GM23338 (cell line): ENCODE measurements around the gene MRGPRG. TPM values are rescaled to one million over a fixed set of nuclear protein-coding genes. Genes with fewer than 3 reads are reported as not detected.

Experiments
- ATAC-seq: fragments of 200-7000 bp; cut with Tn5 transposase; 3 replicates; pipeline ENCODE4 v1.9.1; 2020
- DNase-seq: peaks from one replicate; pipeline ENCODE4 v3.0.0-alpha.2; 2015; ENCODE audit warnings: low spot score
- H2AFZ ChIP-seq: fragments of 200-600 bp; sonication (generic); 2 replicates; pipeline ENCODE4 v1.8.0; 2016; ENCODE audit warnings: antibody characterized with exemption, mild to moderate bottlenecking, moderate library complexity
- H3F3A ChIP-seq: fragments of 200-600 bp; sonication (generic); replicated peaks from 2 replicates; pipeline ENCODE4 v1.8.0; 2017; ENCODE audit warnings: antibody characterized with exemption, mixed run types, low read depth
- H3K27ac ChIP-seq: fragments of 200-600 bp; sonication (generic); 2 replicates; pipeline ENCODE4 v1.6.1; 2016; ENCODE audit warnings: low read depth
- H3K27me3 ChIP-seq: fragments of 200-600 bp; sonication (generic); 2 replicates; pipeline ENCODE4 v1.8.0; 2016; ENCODE audit warnings: mild to moderate bottlenecking, mixed run types, moderate library complexity; ENCODE audit not compliant: insufficient read depth
- H3K36me3 ChIP-seq: fragments of 200-600 bp; sonication (generic); 2 replicates; pipeline ENCODE4 v1.8.0; 2016; ENCODE audit warnings: mild to moderate bottlenecking; ENCODE audit not compliant: insufficient read depth
- H3K4me1 ChIP-seq: fragments of 200-600 bp; sonication (generic); 2 replicates; pipeline ENCODE4 v1.8.0; 2016; ENCODE audit warnings: mild to moderate bottlenecking, moderate library complexity; ENCODE audit not compliant: insufficient read depth
- H3K4me2 ChIP-seq: fragments of 200-600 bp; sonication (generic); 2 replicates; pipeline ENCODE4 v1.7.1; 2017; ENCODE audit warnings: mixed run types
- H3K4me3 ChIP-seq: fragments of 200-600 bp; sonication (generic); 2 replicates; pipeline ENCODE4 v1.6.1; 2016; ENCODE audit warnings: mixed run types
- H3K79me2 ChIP-seq: fragments of 200-600 bp; sonication (generic); replicated peaks from 2 replicates; pipeline ENCODE4 v1.8.0; 2017; ENCODE audit warnings: mild to moderate bottlenecking; ENCODE audit not compliant: insufficient read depth
- H3K9me2 ChIP-seq: fragments of 200-600 bp; sonication (generic); 2 replicates; pipeline ENCODE4 v1.8.0; 2017; ENCODE audit not compliant: insufficient read depth
- H4K20me1 ChIP-seq: fragments of 200-600 bp; sonication (generic); replicated peaks from 2 replicates; pipeline ENCODE4 v1.8.0; 2017; ENCODE audit warnings: mild to moderate bottlenecking; ENCODE audit not compliant: insufficient read depth
- H3K27ac Mint-ChIP-seq: 2 replicates; pipeline ENCODE4 v1.8.0; 2020; ENCODE audit warnings: inconsistent platforms, mild to moderate bottlenecking, moderate library complexity, mixed read lengths
- H3K27me3 Mint-ChIP-seq: 3 replicates; pipeline ENCODE4 v1.8.0; 2022; ENCODE audit warnings: low read depth, mild to moderate bottlenecking, moderate library complexity, mixed read lengths, inconsistent platforms; ENCODE audit not compliant: insufficient read depth, poor library complexity
- H3K36me3 Mint-ChIP-seq: 3 replicates; pipeline ENCODE4 v1.8.0; 2021; ENCODE audit warnings: low read depth, mild to moderate bottlenecking, inconsistent platforms, moderate library complexity, mixed read lengths
- H3K4me1 Mint-ChIP-seq: 3 replicates; pipeline ENCODE4 v1.8.0; 2020; ENCODE audit warnings: mild to moderate bottlenecking, inconsistent platforms, mixed read lengths
- H3K4me3 Mint-ChIP-seq: 3 replicates; pipeline ENCODE4 v1.8.0; 2021; ENCODE audit warnings: moderate library complexity, mild to moderate bottlenecking, inconsistent platforms, mixed read lengths
- H3K9me3 Mint-ChIP-seq: 3 replicates; pipeline ENCODE4 v1.8.0; 2020; ENCODE audit warnings: moderate library complexity, mild to moderate bottlenecking, inconsistent platforms, mixed read lengths
- NANOG ChIP-seq: IDR thresholded peaks from 2 replicates; pipeline ENCODE4 v1.6.1; 2016; ENCODE audit warnings: antibody characterized with exemption, borderline replicate concordance
- POLR2AphosphoS5 ChIP-seq: IDR thresholded peaks from 2 replicates; pipeline ENCODE4 v1.6.1; 2016; ENCODE audit warnings: antibody characterized with exemption, low read depth
- polyA plus RNA-seq: library from polyadenylated mRNA; unstranded; fragments of >200 nt; fragmentation: Nextera tagmentation; extraction: Ambion mirVana; gene quantifications from 2 replicates; pipeline ENCODE4 v1.2.1, GENCODE V29; 2016
- total RNA-seq: library from RNA; depleted of rRNA; stranded (reverse); fragments of >200 nt; shearing (Covaris generic); gene quantifications from 2 replicates; pipeline ENCODE4 v1.2.3, GENCODE V29; 2014
- TF ChIP-seq, protein P1 (sequence below): fragments of 250-450 bp; sonication (Bioruptor Pico); IDR thresholded peaks from 2 replicates; pipeline ENCODE4 v1.5.0; 2020; ENCODE audit warnings: mild to moderate bottlenecking, moderate library complexity
- TF ChIP-seq, protein P2 (sequence below): IDR thresholded peaks from 2 replicates; pipeline ENCODE4 v1.6.1; 2016; ENCODE audit warnings: antibody characterized with exemption

The MRGPRG gene
- total and polyA plus RNA-seq, 2 experiments from 2014 or later, result not detected

DNA sequence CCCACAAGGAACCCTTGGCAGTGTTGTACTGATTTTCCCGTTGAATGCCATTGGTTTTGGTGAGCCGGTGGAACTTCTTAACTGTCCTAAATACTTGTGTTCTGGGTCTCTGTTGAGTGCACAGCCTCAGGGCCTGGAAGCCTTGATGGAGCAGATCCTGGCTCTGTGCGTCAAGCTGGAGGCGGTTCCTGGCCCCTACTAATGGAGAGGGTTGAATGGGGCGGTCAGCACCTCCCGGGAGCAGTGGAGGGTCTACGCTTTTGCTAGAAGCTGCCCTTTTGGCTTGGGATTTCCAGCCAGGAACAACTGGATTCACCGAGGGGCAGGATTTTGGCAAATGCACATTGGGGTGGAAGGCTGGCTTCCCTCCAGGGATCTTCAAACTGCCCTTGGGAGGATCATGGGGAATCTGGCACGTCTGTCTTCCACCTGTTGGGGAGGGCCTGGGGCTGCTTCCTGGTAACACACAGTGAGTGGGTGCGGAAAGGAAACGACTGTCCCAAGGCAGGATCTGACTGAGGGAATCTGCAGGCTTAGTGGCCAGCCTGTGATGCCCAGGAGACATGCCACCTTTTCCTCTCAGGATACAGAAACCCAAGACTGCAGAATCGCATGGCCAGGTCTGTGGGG is 46.6 kb downstream of the MRGPRG start:
- no peak overlapping the region for H3K27ac Mint-ChIP-seq
- Histone ChIP-seq H3K4me2 (no peak overlapping the region), H3K4me1 (no peaks in the 10 kb centered on the region), H3F3A (no peaks in the 10 kb centered on the region), H2AFZ (no peak overlapping the region), H3K4me3 (no peak overlapping the region), H3K9me2 (peaks cover 17% of the 10 kb centered on the region; the same call in 1 of the 2 replicates), H3K79me2 (no peaks in the 10 kb centered on the region), H3K27ac (no peak overlapping the region), H3K27me3 (no peaks in the 10 kb centered on the region), H3K36me3 (no peaks in the 10 kb centered on the region), H4K20me1 (no peaks in the 10 kb centered on the region)
- peaks cover 10% of the 10 kb centered on the region for H3K4me1 Mint-ChIP-seq
- ATAC-seq, result no peak
- no peaks in the 10 kb centered on the region; the same call in 2 of the 3 replicates for H3K36me3 Mint-ChIP-seq
- DNase-seq, result no peak
- H3K4me3 Mint-ChIP-seq, result no peak overlapping the region
- no peak for TF ChIP-seq POLR2AphosphoS5
- TF ChIP-seq NANOG, result no peak
- TF ChIP-seq, protein P1, sequence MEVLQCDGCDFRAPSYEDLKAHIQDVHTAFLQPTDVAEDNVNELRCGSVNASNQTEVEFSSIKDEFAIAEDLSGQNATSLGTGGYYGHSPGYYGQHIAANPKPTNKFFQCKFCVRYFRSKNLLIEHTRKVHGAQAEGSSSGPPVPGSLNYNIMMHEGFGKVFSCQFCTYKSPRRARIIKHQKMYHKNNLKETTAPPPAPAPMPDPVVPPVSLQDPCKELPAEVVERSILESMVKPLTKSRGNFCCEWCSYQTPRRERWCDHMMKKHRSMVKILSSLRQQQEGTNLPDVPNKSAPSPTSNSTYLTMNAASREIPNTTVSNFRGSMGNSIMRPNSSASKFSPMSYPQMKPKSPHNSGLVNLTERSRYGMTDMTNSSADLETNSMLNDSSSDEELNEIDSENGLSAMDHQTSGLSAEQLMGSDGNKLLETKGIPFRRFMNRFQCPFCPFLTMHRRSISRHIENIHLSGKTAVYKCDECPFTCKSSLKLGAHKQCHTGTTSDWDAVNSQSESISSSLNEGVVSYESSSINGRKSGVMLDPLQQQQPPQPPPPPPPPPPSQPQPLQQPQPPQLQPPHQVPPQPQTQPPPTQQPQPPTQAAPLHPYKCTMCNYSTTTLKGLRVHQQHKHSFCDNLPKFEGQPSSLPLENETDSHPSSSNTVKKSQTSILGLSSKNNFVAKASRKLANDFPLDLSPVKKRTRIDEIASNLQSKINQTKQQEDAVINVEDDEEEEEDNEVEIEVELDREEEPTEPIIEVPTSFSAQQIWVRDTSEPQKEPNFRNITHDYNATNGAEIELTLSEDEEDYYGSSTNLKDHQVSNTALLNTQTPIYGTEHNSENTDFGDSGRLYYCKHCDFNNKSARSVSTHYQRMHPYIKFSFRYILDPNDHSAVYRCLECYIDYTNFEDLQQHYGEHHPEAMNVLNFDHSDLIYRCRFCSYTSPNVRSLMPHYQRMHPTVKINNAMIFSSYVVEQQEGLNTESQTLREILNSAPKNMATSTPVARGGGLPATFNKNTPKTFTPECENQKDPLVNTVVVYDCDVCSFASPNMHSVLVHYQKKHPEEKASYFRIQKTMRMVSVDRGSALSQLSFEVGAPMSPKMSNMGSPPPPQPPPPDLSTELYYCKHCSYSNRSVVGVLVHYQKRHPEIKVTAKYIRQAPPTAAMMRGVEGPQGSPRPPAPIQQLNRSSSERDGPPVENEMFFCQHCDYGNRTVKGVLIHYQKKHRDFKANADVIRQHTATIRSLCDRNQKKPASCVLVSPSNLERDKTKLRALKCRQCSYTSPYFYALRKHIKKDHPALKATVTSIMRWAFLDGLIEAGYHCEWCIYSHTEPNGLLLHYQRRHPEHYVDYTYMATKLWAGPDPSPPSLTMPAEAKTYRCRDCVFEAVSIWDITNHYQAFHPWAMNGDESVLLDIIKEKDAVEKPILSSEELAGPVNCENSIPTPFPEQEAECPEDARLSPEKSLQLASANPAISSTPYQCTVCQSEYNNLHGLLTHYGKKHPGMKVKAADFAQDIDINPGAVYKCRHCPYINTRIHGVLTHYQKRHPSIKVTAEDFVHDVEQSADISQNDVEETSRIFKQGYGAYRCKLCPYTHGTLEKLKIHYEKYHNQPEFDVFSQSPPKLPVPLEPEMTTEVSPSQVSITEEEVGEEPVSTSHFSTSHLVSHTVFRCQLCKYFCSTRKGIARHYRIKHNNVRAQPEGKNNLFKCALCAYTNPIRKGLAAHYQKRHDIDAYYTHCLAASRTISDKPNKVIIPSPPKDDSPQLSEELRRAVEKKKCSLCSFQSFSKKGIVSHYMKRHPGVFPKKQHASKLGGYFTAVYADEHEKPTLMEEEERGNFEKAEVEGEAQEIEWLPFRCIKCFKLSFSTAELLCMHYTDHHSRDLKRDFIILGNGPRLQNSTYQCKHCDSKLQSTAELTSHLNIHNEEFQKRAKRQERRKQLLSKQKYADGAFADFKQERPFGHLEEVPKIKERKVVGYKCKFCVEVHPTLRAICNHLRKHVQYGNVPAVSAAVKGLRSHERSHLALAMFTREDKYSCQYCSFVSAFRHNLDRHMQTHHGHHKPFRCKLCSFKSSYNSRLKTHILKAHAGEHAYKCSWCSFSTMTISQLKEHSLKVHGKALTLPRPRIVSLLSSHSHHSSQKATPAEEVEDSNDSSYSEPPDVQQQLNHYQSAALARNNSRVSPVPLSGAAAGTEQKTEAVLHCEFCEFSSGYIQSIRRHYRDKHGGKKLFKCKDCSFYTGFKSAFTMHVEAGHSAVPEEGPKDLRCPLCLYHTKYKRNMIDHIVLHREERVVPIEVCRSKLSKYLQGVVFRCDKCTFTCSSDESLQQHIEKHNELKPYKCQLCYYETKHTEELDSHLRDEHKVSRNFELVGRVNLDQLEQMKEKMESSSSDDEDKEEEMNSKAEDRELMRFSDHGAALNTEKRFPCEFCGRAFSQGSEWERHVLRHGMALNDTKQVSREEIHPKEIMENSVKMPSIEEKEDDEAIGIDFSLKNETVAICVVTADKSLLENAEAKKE, result no peak
- TF ChIP-seq, protein P2, sequence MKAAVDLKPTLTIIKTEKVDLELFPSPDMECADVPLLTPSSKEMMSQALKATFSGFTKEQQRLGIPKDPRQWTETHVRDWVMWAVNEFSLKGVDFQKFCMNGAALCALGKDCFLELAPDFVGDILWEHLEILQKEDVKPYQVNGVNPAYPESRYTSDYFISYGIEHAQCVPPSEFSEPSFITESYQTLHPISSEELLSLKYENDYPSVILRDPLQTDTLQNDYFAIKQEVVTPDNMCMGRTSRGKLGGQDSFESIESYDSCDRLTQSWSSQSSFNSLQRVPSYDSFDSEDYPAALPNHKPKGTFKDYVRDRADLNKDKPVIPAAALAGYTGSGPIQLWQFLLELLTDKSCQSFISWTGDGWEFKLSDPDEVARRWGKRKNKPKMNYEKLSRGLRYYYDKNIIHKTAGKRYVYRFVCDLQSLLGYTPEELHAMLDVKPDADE, result no peak
- peaks cover 14% of the 10 kb centered on the region for H3K27me3 Mint-ChIP-seq
- H3K9me3 Mint-ChIP-seq, result peaks cover 9% of the 10 kb centered on the region
